Prostate gland (tissue), 2 donors: Measurements from ENCODE around the gene DCLK2.

Experiments
- CTCF ChIP-seq, 4 experiments: fragments of 200-600 bp in 2 of 4; fragments of 450-650 bp in 2 of 4; sonication (generic) in 2 of 4; IDR thresholded peaks; 1 replicate in 3 of 4; 2 replicates in 1 of 4; pipeline ENCODE4 v1.5.1; 2016 to 2019; ENCODE audit warnings: antibody characterized with exemption in 4 of 4, mild to moderate bottlenecking in 2 of 4, moderate library complexity in 2 of 4
- POLR2A ChIP-seq: fragments of 450-650 bp; IDR thresholded peaks from one replicate; pipeline ENCODE4 v1.6.1; 2016; ENCODE audit warnings: antibody characterized with exemption, mild to moderate bottlenecking

GRCh38 chr4:150123796-150124677, 45.8 kb downstream of the DCLK2 start:
- TF ChIP-seq CTCF (IDR thresholded peaks at IDR 0.05) (no peak), POLR2A (no peak)
